Dedifferentiated amniotic fluid mesenchymal stem cell (primary cell): Measurements from ENCODE around the gene LAMA4.

Experiments used
- DNase-seq: peaks from one replicate; pipeline ENCODE4 v3.0.0-alpha.2; 2016; ENCODE audit errors: extremely low spot score

LAMA4 gene

DNA sequence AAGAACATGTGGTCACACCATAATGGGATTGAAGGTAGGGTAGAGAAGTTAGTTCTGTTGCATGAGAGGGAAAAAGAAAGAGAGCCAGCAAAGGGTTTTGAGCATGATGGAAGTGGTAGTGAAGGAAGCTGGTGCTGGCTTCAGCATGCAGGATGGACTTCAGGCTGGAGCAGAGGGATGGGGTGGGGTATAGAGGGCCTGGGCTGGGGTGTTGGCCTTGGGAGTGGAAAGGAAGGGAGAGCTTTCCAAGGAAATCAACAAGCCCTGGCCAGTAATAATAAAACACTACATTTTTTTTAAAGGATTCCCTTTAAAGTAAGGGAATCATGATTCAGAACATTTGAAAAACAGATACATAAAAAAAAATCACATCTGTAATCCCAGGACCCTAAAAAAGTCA lies 61.2 kb downstream of the LAMA4 start:
- DNase-seq, result no peak

- DNase-seq, result no peak
Measured at GRCh38 chr6:112191509-112192020, 62.8 kb downstream of the LAMA4 start.

DNA sequence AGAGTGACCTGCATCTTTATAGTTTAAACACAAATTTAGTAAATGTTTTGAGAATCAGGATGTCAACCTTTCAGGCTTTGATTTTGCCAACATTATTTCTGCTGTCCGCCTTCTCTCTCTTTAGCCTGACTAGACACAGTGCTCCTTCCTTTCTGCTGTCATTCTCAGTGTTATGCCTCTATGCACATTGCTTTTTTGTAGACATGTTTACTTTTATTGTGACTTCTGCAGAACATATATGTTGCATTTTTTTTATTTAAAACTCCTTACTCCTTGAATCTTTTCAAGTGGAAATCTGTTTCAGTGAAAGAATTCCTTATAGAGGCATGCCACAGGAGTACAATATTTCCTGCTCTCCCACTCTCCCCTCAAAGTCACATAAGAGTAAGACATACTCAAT lies 64.2 kb downstream of the LAMA4 start:
- no peak for DNase-seq

GRCh38 chr6:112189494-112189893 lies 64.9 kb downstream of the LAMA4 start:
- no peak for DNase-seq

GRCh38 chr6:112188906-112189305 lies 65.5 kb downstream of the LAMA4 start:
- peak; percentile 61 for DNase-seq

GRCh38 chr6:112187736-112188135 lies 66.6 kb downstream of the LAMA4 start:
- no peak for DNase-seq

GRCh38 chr6:112184951-112185350 lies 69.4 kb downstream of the LAMA4 start:
- no peak for DNase-seq

- DNase-seq, result no peak
Measured at GRCh38 chr6:112183271-112183671, 71.1 kb downstream of the LAMA4 start.

DNA sequence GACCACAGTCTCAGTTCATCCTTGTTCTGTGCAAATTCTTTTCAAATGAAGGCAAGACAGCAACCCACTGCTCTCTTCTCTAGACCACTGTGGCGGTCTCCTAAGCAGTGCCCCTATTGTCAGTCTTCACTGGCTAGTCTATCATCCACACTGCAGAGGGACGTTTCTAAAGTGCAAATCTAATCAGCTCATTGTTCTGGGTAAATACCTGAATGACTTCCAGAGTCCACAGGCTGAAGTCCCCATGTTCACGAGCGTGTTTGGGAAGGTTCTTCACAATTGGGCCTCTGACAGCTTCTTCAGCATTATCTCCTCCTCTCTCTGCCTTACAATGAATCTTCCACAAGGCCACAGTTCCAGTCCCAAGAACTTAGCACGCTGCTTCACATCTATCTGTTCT lies 73.2 kb downstream of the LAMA4 start:
- DNase-seq, result no peak

- DNase-seq, result peak; percentile 89
Measured at GRCh38 chr6:112180095-112180820, 74.1 kb downstream of the LAMA4 start.

DNA sequence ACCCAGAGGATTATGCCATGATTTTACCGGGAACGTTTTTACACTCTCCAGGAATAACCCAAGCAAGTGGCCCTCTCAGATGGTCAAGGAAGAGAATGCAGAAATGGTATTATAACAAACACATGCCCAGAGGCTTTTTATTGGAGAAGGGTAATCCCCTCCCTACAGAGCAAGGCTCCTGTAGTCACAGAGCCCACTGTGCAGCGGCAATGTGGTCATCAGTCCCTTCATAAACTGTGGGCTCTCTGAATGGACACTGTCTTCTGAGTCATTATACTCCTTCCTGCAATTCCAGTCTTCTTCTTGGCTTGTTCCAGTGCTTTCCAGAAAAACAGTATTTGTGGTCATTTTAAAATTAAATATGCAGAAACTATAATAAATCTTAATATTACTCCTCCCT lies 74.7 kb downstream of the LAMA4 start:
- no peak for DNase-seq

- DNase-seq, result no peak
Measured at GRCh38 chr6:112178846-112179245, 75.5 kb downstream of the LAMA4 start.

- no peak for DNase-seq
Measured at GRCh38 chr6:112177092-112177491, 77.3 kb downstream of the LAMA4 start.

DNA sequence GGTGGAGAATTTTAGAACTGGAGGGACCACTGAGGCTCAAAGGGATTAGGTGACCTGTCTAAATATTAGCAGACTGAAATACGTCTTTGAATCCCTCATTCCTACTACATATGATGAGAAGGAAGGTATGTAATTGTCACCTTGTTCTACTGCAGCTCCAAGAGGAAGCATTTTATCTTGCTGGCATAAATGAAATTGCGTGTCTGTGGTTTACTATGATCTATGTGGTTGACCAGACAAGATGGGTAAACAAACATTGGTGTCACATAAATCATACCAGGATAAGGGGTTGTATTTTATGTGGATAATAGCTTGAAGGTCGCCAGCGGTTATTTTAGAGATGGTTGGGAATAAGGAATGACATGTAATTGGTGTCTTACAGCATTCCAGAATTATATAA lies 78.2 kb downstream of the LAMA4 start:
- no peak for DNase-seq

GRCh38 chr6:112173221-112173804 lies 81.1 kb downstream of the LAMA4 start:
- DNase-seq, result no peak

GRCh38 chr6:112172540-112172939 lies 81.8 kb downstream of the LAMA4 start:
- no peak for DNase-seq

DNA sequence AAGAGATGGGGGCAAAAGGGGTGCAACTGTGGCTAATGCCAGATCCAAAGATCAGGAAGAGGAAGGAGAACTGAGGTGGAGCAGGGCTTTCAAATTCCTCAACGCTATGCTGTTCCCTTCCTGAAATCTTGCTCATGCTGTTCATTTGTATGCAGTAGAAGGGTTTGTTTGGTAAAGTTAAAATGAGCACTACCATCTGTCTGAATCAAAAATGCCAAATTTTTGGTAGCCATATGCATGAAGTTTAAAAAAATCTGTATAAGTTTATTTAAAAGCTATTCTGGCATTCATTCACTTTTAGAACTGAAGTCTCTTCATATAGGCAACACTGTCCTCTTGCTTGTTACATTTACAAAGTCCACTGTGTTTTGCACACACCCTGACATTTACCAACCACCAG lies 84.8 kb downstream of the LAMA4 start:
- DNase-seq, result no peak

DNA sequence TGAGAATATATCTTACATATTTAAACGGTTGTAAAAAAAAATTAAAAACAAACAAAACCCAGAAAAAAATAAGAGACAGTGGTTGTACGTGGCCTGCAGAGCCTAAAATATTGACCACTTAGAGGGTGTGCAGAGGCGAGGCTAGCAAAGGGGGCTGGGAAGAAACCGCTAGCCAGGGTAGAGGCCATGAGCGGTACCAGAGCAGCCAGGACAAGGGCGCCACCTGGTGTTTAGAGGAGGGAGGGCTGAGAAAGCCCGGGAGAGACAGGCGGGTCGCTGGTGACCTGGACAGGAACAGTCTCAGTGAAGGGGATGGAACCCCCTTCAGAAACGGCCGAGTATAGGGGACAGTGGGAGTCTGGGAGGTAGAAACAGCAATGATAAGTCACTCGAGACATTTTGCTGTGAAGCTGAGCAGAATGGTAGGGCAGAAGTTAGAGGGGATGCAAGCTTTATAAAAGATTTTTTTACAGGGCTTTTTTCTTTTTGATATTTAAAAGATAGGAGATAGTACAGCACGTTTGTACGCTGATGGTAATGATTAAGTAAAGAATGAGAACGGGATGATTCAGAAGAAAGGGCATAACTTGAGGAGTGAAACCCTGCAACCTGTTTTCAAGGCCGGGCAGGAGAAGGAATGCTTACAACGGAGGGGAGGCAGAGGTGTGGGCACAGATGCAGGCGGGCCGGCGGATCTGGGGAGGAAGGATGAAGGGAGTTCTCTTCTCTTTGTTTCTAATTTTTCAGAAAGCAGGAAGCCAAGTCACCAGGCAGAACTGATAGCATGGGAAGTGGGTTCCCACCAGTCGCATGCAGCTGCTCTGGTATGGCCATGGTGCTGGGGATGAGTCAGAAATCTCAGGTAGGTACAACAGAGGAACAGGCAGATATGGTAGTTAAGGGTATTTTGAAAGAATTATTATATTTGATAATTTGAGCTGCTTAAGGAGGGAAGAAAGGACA lies 90.8 kb downstream of the LAMA4 start:
- no peak for DNase-seq

GRCh38 chr6:112160745-112161144 lies 93.6 kb downstream of the LAMA4 start:
- no peak for DNase-seq

GRCh38 chr6:112156668-112157067 lies 97.7 kb downstream of the LAMA4 start:
- no peak for DNase-seq

DNA sequence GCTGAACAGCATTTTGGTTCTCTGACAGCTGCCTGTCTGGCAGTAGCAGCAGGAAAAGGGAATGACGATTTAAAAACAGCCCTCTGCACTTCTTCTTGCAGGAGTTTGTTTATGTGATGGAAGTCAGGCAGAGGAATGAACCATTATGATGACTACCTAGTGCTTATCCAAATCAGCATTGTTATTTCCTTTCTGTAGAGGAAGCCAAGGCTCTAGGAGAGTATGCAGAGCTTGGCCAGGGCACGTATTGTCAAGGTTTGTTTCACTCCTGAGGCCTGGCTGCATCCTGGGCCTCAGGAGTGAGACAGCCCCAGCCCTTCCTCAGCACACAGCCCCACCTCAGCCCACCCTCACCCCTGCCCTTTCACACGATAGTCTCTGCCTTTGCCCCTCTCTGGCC lies 98.5 kb downstream of the LAMA4 start:
- no peak for DNase-seq

GRCh38 chr6:112154711-112155110 lies 99.7 kb downstream of the LAMA4 start:
- no peak for DNase-seq
